DMS153 treated with DMSO at 0.1 percent for 48 hours (cell line): Measurements from ENCODE around the gene CD6.

Experiments
- DNase-seq: peaks from one replicate; lab custom pipeline; 2025; ENCODE audit not compliant: unreplicated experiment; lab: John Stamatoyannopoulos, UW

Gene CD6

GRCh38 chr11:60935676-60936442, 35.6 kb upstream of the CD6 start:
- no peak for DNase-seq

- DNase-seq = no peak
Observed at GRCh38 chr11:60936467-60937143, 34.9 kb upstream of the CD6 start.

- DNase-seq = no peak
Observed at GRCh38 chr11:60937144-60937527, 34.3 kb upstream of the CD6 start.

- no peak for DNase-seq
Observed at GRCh38 chr11:60937811-60938210, 33.7 kb upstream of the CD6 start.

- DNase-seq = no peak
Observed at GRCh38 chr11:60938500-60938899, 33.0 kb upstream of the CD6 start.

GRCh38 chr11:60939301-60939700, 32.2 kb upstream of the CD6 start:
- no peak for DNase-seq

GRCh38 chr11:60939855-60940254, 31.6 kb upstream of the CD6 start:
- no peak for DNase-seq

- no peak for DNase-seq
Observed at GRCh38 chr11:60941371-60942119, 29.9 kb upstream of the CD6 start.

GRCh38 chr11:60942219-60942618, 29.3 kb upstream of the CD6 start:
- peak; percentile 19 for DNase-seq

GRCh38 chr11:60942970-60943565, 28.4 kb upstream of the CD6 start:
- DNase-seq = peak; percentile 88

GRCh38 chr11:60944490-60945294, 26.8 kb upstream of the CD6 start:
- no peak for DNase-seq

GRCh38 chr11:60945295-60945667, 26.2 kb upstream of the CD6 start:
- no peak for DNase-seq

GRCh38 chr11:60946601-60947264, 24.7 kb upstream of the CD6 start:
- DNase-seq = no peak

- DNase-seq = no peak
Observed at GRCh38 chr11:60947700-60948099, 23.8 kb upstream of the CD6 start.

GRCh38 chr11:60948250-60948649, 23.2 kb upstream of the CD6 start:
- DNase-seq = no peak

GRCh38 chr11:60950024-60950423, 21.5 kb upstream of the CD6 start:
- DNase-seq = no peak

GRCh38 chr11:60950933-60951605, 20.4 kb upstream of the CD6 start:
- DNase-seq = no peak

- DNase-seq = no peak
Observed at GRCh38 chr11:60951606-60951903, 19.9 kb upstream of the CD6 start.

GRCh38 chr11:60951904-60952741, 19.4 kb upstream of the CD6 start, which contains the start of gene SLC15A3:
Gene SLC15A3 (minus strand): TSS chr11:60952176. CDS start chr11:60951551, 625 bp downstream.
- DNase-seq = no peak
